Lower lobe of right lung (tissue), 2 donors: Measurements from ENCODE around the gene ARHGAP10. TPM values are rescaled to one million over a fixed set of nuclear protein-coding genes. Genes with fewer than 3 reads are reported as not detected.

ENCODE experiments used
- ATAC-seq, 2 donors: fragments of 200-7000 bp; cut with Tn5 transposase; one replicate each; pipeline ENCODE4 v1.9.1; 2020 to 2022; ENCODE audit warnings: mild to moderate bottlenecking in 2 of 2, moderate library complexity in 2 of 2
- DNase-seq: peaks from one replicate; pipeline ENCODE4 v3.0.0-alpha.2; 2020
- H3K27ac ChIP-seq: fragments of 200-600 bp; one replicate; pipeline ENCODE4 v1.8.0; 2022
- H3K27me3 ChIP-seq: fragments of 200-600 bp; one replicate; pipeline ENCODE4 v1.8.0; 2022; ENCODE audit warnings: low read depth
- H3K36me3 ChIP-seq: fragments of 200-600 bp; one replicate; pipeline ENCODE4 v1.8.0; 2022; ENCODE audit warnings: mild to moderate bottlenecking
- H3K4me1 ChIP-seq: fragments of 200-600 bp; one replicate; pipeline ENCODE4 v1.8.0; 2022
- H3K4me3 ChIP-seq: fragments of 200-600 bp; one replicate; pipeline ENCODE4 v1.8.0; 2022; ENCODE audit warnings: mild to moderate bottlenecking
- H3K9me3 ChIP-seq: fragments of 200-600 bp; one replicate; pipeline ENCODE4 v1.8.0; 2022
- intact Hi-C: fragments of 100-400 bp; cut with DNase I; formaldehyde crosslinking; loops from one replicate; pipeline ENCODE4 v1.11.0; 2022
- total RNA-seq: library from RNA; stranded (reverse); fragmentation: NEBNext Ultra II Directional; extraction: Animal tissue kit (Norgen Biotek cat#: 25700); gene quantifications from one replicate; pipeline ENCODE4 v1.2.1, GENCODE V29; 2021
- TF ChIP-seq, protein P1 (sequence below): fragments of 200-600 bp; IDR thresholded peaks from one replicate; pipeline ENCODE4 v1.8.0; 2022; ENCODE audit warnings: antibody characterized with exemption, mild to moderate bottlenecking
- donor health status: DM: no; HTN: yes; CAD: no; lungs with severe emphysema.

Gene ARHGAP10
- total RNA-seq, 1 donor from 2014 or later: 26.4 TPM

- TF ChIP-seq, protein P1, sequence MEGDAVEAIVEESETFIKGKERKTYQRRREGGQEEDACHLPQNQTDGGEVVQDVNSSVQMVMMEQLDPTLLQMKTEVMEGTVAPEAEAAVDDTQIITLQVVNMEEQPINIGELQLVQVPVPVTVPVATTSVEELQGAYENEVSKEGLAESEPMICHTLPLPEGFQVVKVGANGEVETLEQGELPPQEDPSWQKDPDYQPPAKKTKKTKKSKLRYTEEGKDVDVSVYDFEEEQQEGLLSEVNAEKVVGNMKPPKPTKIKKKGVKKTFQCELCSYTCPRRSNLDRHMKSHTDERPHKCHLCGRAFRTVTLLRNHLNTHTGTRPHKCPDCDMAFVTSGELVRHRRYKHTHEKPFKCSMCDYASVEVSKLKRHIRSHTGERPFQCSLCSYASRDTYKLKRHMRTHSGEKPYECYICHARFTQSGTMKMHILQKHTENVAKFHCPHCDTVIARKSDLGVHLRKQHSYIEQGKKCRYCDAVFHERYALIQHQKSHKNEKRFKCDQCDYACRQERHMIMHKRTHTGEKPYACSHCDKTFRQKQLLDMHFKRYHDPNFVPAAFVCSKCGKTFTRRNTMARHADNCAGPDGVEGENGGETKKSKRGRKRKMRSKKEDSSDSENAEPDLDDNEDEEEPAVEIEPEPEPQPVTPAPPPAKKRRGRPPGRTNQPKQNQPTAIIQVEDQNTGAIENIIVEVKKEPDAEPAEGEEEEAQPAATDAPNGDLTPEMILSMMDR: no peak
- no peaks in the 10 kb centered on the region for H3K36me3 ChIP-seq
- no peaks in the 10 kb centered on the region for H3K9me3 ChIP-seq
- no peaks in the 10 kb centered on the region for H3K27me3 ChIP-seq
- H3K4me3 ChIP-seq: no peak overlapping the region
- H3K4me1 ChIP-seq: peaks cover 13% of the 10 kb centered on the region
- peak; percentile 62 to 73 for ATAC-seq
- intact Hi-C loops: no loop called here
- no peak for DNase-seq
- no peak overlapping the region for H3K27ac ChIP-seq
These were observed 275.4 kb downstream of the ARHGAP10 start for GRCh38 chr4:148007314-148007760.

DNA sequence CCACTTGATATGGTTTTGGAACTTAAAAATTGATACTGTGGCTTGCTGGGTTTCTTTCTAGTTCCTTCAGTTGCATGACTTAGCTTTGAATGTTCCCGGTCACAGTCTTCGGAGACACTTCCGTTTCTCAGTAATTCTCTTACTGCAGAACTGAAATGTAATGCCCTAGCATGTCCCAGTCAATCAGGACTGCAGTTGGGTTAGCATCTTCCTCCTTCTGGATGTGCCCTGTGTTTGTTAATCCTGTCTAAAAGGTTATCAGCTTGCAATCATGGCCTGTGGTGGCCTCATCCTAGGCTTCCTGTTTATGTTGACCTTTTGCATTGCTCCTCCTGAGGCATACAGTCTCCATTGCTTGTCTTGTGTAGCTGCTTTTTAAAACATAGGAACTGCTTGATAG lies 275.9 kb downstream of the ARHGAP10 start:
- Histone ChIP-seq H3K27ac (no peak overlapping the region), H3K9me3 (no peaks in the 10 kb centered on the region), H3K4me1 (peaks cover 13% of the 10 kb centered on the region), H3K4me3 (no peak overlapping the region), H3K36me3 (no peaks in the 10 kb centered on the region), H3K27me3 (no peaks in the 10 kb centered on the region)
- intact Hi-C loops: no loop called here
- peak; percentile 83 for ATAC-seq
- no peak for DNase-seq
- TF ChIP-seq, protein P1: no peak

- H3K4me3 ChIP-seq: no peak overlapping the region
- H3K27me3 ChIP-seq: no peaks in the 10 kb centered on the region
- intact Hi-C loops: no loop called here
- no peaks in the 10 kb centered on the region for H3K36me3 ChIP-seq
- TF ChIP-seq, protein P1: no peak
- H3K9me3 ChIP-seq: no peaks in the 10 kb centered on the region
- H3K27ac ChIP-seq: no peak overlapping the region
- DNase-seq (no peak), ATAC-seq (no peak)
- H3K4me1 ChIP-seq: peaks cover 19% of the 10 kb centered on the region
These were observed 283.2 kb downstream of the ARHGAP10 start for GRCh38 chr4:148015058-148015457.

- no peak overlapping the region for H3K27ac ChIP-seq
- no peak overlapping the region for H3K4me3 ChIP-seq
- H3K9me3 ChIP-seq: no peaks in the 10 kb centered on the region
- H3K36me3 ChIP-seq: no peaks in the 10 kb centered on the region
- intact Hi-C loops: no loop called here
- ATAC-seq: no peak
- TF ChIP-seq, protein P1: no peak
- no peaks in the 10 kb centered on the region for H3K27me3 ChIP-seq
- H3K4me1 ChIP-seq: peaks cover 19% of the 10 kb centered on the region
- no peak for DNase-seq
These were observed 283.6 kb downstream of the ARHGAP10 start for GRCh38 chr4:148015468-148015867.

DNA sequence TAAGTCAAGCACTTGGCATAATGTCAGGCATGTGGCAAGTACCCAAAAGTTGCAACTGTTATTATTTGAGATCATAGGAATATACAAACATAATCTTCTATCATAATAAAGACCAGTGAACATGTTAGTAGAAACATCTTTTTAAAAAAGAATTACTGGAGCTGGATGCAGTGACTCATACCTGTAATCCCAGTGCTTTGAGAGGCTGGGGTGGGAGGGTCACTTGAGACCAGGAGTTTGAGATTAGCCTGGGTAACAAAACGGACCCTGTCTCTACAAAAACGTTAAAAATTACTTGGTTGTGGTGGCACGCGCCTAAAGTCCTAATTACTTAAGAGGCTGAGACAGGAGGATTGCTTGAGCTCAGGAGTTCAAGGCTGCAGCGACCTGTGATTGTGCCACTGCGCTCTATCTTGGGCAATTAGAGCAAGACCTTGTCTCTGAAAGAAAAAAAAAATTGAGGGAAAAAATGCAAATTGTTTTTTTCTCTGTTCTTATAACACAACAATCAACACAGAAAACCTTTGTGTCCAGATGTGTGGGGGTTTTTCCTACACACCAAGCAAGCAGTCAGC lies 284.3 kb downstream of the ARHGAP10 start:
- ATAC-seq (no peak), DNase-seq (no peak)
- Histone ChIP-seq H3K27ac (no peak overlapping the region), H3K9me3 (no peaks in the 10 kb centered on the region), H3K4me1 (peaks cover 19% of the 10 kb centered on the region), H3K4me3 (no peak overlapping the region), H3K36me3 (no peaks in the 10 kb centered on the region), H3K27me3 (no peaks in the 10 kb centered on the region)
- intact Hi-C loops: no loop called here
- TF ChIP-seq, protein P1: no peak
